Measurements from ENCODE around the gene MRGPRE.

MRGPRE gene

DNA sequence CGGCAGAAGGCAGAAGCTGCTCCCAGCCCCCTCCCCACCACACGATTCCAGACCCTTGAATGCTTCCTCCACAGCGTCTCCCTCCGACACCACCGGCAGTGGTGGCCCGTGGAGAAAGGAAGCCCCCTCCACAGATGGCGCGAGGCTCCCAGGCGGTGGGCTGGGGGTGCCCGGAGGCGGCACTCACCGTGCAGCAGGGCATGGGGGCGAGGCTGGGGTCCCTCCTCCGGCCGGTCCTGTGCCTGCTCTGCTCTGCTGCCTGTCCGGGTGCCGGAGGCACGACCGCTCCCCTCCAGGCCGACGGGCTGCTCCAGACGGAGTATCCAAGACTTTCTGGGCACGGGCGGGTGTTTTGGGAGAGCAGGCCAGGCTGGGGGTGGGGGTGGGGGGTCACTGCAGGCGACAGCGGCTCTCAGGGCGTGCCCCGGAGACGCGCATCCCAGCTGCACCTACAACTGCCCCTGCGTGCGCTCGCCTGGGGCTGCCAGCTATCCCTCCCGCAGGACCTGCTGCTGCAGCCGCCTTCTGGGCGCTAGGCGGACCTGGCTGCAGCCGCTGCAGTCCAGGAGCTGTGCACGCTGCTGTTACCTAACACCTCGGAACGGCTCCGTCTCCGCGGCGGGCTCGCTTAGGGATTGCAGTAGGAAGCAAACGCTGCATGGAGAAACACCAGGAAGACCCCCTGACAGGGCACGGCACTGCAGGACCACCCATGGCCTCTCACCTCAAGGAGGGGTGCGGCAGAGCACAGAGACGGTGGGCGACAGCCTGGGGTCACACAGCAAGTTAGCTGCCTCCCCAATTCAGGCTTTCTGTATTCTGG, 28.8 kb downstream of the MRGPRE start:
- Histone ChIP-seq H3K4me3 (ENCODE audit: low read length) (no peak overlapping the region), H3K27ac (ENCODE audit: low read length) (no peak overlapping the region), H3K79me2 (ENCODE audit: low read length) (no peaks in the 10 kb centered on the region), H4K20me1 (ENCODE audit: insufficient read depth, low read length) (no peaks in the 10 kb centered on the region), H3K36me3 (replicated peaks; ENCODE audit: insufficient read depth, low read length) (no peaks in the 10 kb centered on the region), H3K9me2 (replicated peaks; ENCODE audit: insufficient read depth, low read length) (no peaks in the 10 kb centered on the region), H3F3A (ENCODE audit: insufficient read depth, low read length) (no peaks in the 10 kb centered on the region), H3K9me3 (replicated peaks; ENCODE audit: insufficient read depth, low read length) (no peaks in the 10 kb centered on the region), H3K27me3 (replicated peaks; ENCODE audit: insufficient read depth, low read length) (peaks cover 64% of the 10 kb centered on the region), H3K4me2 (ENCODE audit: low read depth, low read length) (no peak overlapping the region), H3K4me1 (ENCODE audit: low read length) (no peaks in the 10 kb centered on the region), H2AFZ (ENCODE audit: low read length) (no peak overlapping the region), H3K9ac (ENCODE audit: low read length) (no peak overlapping the region)
- DNase-seq, result no peak
- no peak for TF ChIP-seq EZH2 (optimal IDR thresholded peaks at IDR 0.05; ENCODE audit: low read depth, low read length)
- TF ChIP-seq, protein P1, sequence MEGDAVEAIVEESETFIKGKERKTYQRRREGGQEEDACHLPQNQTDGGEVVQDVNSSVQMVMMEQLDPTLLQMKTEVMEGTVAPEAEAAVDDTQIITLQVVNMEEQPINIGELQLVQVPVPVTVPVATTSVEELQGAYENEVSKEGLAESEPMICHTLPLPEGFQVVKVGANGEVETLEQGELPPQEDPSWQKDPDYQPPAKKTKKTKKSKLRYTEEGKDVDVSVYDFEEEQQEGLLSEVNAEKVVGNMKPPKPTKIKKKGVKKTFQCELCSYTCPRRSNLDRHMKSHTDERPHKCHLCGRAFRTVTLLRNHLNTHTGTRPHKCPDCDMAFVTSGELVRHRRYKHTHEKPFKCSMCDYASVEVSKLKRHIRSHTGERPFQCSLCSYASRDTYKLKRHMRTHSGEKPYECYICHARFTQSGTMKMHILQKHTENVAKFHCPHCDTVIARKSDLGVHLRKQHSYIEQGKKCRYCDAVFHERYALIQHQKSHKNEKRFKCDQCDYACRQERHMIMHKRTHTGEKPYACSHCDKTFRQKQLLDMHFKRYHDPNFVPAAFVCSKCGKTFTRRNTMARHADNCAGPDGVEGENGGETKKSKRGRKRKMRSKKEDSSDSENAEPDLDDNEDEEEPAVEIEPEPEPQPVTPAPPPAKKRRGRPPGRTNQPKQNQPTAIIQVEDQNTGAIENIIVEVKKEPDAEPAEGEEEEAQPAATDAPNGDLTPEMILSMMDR (IDR thresholded peaks at IDR 0.05; ENCODE audit: low read length), result no peak
- no peak for TF ChIP-seq EZH2phosphoT487 (IDR thresholded peaks at IDR 0.05; ENCODE audit: low read length)

DNA sequence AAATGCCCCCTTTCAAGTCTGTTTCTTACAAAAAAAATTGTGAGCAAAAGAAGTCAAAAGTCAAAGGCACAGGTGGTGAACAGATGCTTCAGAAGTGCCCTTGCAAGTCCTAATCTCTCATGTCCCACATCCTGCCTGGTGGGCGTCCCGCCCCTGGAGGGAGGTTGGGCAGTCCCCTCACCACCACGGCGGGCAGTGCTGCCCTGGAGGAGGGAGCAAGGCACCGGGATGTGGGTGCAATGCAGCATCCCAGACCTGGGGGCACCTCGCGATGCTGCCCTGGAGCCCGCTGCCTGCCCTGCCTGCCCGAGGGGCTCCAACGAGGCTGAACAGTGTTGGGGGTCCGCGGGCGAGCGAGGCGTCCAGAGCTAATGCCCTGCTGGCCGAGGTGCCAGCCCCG, 29.5 kb downstream of the MRGPRE start:
- Histone ChIP-seq H3K9me2 (replicated peaks; ENCODE audit: insufficient read depth, low read length) (no peaks in the 10 kb centered on the region), H3K27me3 (replicated peaks; ENCODE audit: insufficient read depth, low read length) (peaks cover 71% of the 10 kb centered on the region), H3K4me3 (ENCODE audit: low read length) (no peak overlapping the region), H2AFZ (ENCODE audit: low read length) (no peak overlapping the region), H3K4me2 (ENCODE audit: low read depth, low read length) (no peak overlapping the region), H3K9me3 (replicated peaks; ENCODE audit: insufficient read depth, low read length) (no peaks in the 10 kb centered on the region), H3K79me2 (ENCODE audit: low read length) (no peaks in the 10 kb centered on the region), H3K9ac (ENCODE audit: low read length) (no peak overlapping the region), H3K36me3 (replicated peaks; ENCODE audit: insufficient read depth, low read length) (no peaks in the 10 kb centered on the region), H3K27ac (ENCODE audit: low read length) (no peak overlapping the region), H3K4me1 (ENCODE audit: low read length) (no peaks in the 10 kb centered on the region), H3F3A (ENCODE audit: insufficient read depth, low read length) (no peaks in the 10 kb centered on the region), H4K20me1 (ENCODE audit: insufficient read depth, low read length) (no peaks in the 10 kb centered on the region)
- DNase-seq, result no peak
- TF ChIP-seq EZH2 (optimal IDR thresholded peaks at IDR 0.05; ENCODE audit: low read depth, low read length) (no peak), EZH2phosphoT487 (IDR thresholded peaks at IDR 0.05; ENCODE audit: low read length) (no peak)
- TF ChIP-seq, protein P1 (IDR thresholded peaks at IDR 0.05; ENCODE audit: low read length), result no peak

DNA sequence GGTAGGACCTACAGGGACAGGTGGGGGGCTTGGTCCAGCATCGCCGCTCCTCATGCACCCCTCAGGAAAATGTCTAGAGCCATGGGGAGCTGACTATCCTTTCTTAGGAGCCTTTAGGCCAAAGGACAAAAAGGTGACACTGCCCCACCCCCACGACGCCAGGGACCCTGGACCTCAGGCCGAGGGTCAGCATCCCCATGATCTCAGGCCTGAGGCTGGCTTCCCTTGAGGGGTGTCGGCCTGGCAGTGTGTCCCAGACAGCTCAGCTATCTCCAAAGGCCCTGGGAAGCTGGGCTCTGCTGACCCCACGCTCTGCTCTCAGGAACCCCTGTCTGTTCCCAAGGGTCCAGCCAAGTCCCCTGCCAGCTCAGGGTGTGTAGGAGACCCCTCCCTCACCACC, 29.9 kb downstream of the MRGPRE start:
- Histone ChIP-seq H3K4me1 (ENCODE audit: low read length) (no peaks in the 10 kb centered on the region), H3F3A (ENCODE audit: insufficient read depth, low read length) (no peaks in the 10 kb centered on the region), H3K79me2 (ENCODE audit: low read length) (no peaks in the 10 kb centered on the region), H3K9me2 (replicated peaks; ENCODE audit: insufficient read depth, low read length) (no peaks in the 10 kb centered on the region), H3K27ac (ENCODE audit: low read length) (no peak overlapping the region), H3K4me3 (ENCODE audit: low read length) (no peak overlapping the region), H3K27me3 (replicated peaks; ENCODE audit: insufficient read depth, low read length) (peaks cover 74% of the 10 kb centered on the region), H3K9ac (ENCODE audit: low read length) (no peak overlapping the region), H4K20me1 (ENCODE audit: insufficient read depth, low read length) (no peaks in the 10 kb centered on the region), H3K36me3 (replicated peaks; ENCODE audit: insufficient read depth, low read length) (no peaks in the 10 kb centered on the region), H2AFZ (ENCODE audit: low read length) (no peak overlapping the region), H3K9me3 (replicated peaks; ENCODE audit: insufficient read depth, low read length) (no peaks in the 10 kb centered on the region), H3K4me2 (ENCODE audit: low read depth, low read length) (no peak overlapping the region)
- TF ChIP-seq, protein P1 (IDR thresholded peaks at IDR 0.05; ENCODE audit: low read length), result no peak
- TF ChIP-seq EZH2 (optimal IDR thresholded peaks at IDR 0.05; ENCODE audit: low read depth, low read length), result no peak
- TF ChIP-seq EZH2phosphoT487 (IDR thresholded peaks at IDR 0.05; ENCODE audit: low read length), result no peak
- DNase-seq, result no peak
